Activated CD4-positive, CD25-positive, alpha-beta regulatory T cell treated with anti-CD3 and anti-CD28 coated beads, Interleukin-2, amount 50 U/mL, for 16 hours (primary cell): ENCODE measurements around the gene PMFBP1.

Experiments used
- DNase-seq: peaks from one replicate; pipeline ENCODE4 v3.0.0-alpha.2; 2020; ENCODE audit warnings: low read depth, low spot score

Gene PMFBP1

GRCh38 chr16:72172105-72173034 lies at the start of gene PMFBP1:
PMFBP1 (minus strand) TSS chr16:72172155; CDS start chr16:72171208, 947 bp downstream.
- no peak for DNase-seq

GRCh38 chr16:72221630-72222024 lies 49.7 kb upstream of the PMFBP1 start:
- DNase-seq, result no peak

GRCh38 chr16:72220875-72221629 lies 49.1 kb upstream of the PMFBP1 start:
- no peak for DNase-seq

- DNase-seq, result no peak
Measured at GRCh38 chr16:72219282-72219681, 47.3 kb upstream of the PMFBP1 start.

GRCh38 chr16:72216767-72217166 lies 44.8 kb upstream of the PMFBP1 start:
- DNase-seq, result no peak

- DNase-seq, result no peak
Measured at GRCh38 chr16:72214821-72215220, 42.9 kb upstream of the PMFBP1 start.

GRCh38 chr16:72211110-72211509 lies 39.2 kb upstream of the PMFBP1 start:
- DNase-seq, result no peak

GRCh38 chr16:72210555-72210954 lies 38.6 kb upstream of the PMFBP1 start:
- DNase-seq, result no peak

GRCh38 chr16:72210072-72210471 lies 38.1 kb upstream of the PMFBP1 start:
- no peak for DNase-seq

GRCh38 chr16:72206299-72206698 lies 34.3 kb upstream of the PMFBP1 start:
- no peak for DNase-seq

- DNase-seq, result no peak
Measured at GRCh38 chr16:72203401-72203800, 31.4 kb upstream of the PMFBP1 start.

- DNase-seq, result no peak
Measured at GRCh38 chr16:72202014-72202413, 30.1 kb upstream of the PMFBP1 start.

GRCh38 chr16:72201387-72201786 lies 29.4 kb upstream of the PMFBP1 start:
- no peak for DNase-seq

- no peak for DNase-seq
Measured at GRCh38 chr16:72199761-72200337, 27.9 kb upstream of the PMFBP1 start.

- no peak for DNase-seq
Measured at GRCh38 chr16:72198771-72199201, 26.8 kb upstream of the PMFBP1 start.

- no peak for DNase-seq
Measured at GRCh38 chr16:72198021-72198711, 26.2 kb upstream of the PMFBP1 start.

GRCh38 chr16:72197545-72197944 lies 25.6 kb upstream of the PMFBP1 start:
- DNase-seq, result no peak

GRCh38 chr16:72195609-72196008 lies 23.7 kb upstream of the PMFBP1 start:
- DNase-seq, result no peak

GRCh38 chr16:72191551-72191950 lies 19.6 kb upstream of the PMFBP1 start:
- no peak for DNase-seq

GRCh38 chr16:72189865-72190371 lies 18.0 kb upstream of the PMFBP1 start:
- DNase-seq, result no peak

- no peak for DNase-seq
Measured at GRCh38 chr16:72188541-72188940, 16.6 kb upstream of the PMFBP1 start.
